GM12872 (cell line): Measurements from ENCODE around the gene AZU1.

Experiments
- CTCF ChIP-seq: IDR thresholded peaks from 3 replicates; pipeline ENCODE4 v1.5.1; 2011; ENCODE audit warnings: low read depth, mild to moderate bottlenecking, low read length, moderate library complexity; ENCODE audit not compliant: insufficient read depth

Gene AZU1

GRCh38 chr19:799076-799881, 28.4 kb upstream of the AZU1 start:
- TF ChIP-seq CTCF, result 0 out of 3 replicates have a peak, but pooled peaks have one; percentile 4

- no peak for TF ChIP-seq CTCF
Measured at GRCh38 chr19:800360-801029, 27.1 kb upstream of the AZU1 start.

GRCh38 chr19:801030-801860, 26.4 kb upstream of the AZU1 start:
- no peak for TF ChIP-seq CTCF

GRCh38 chr19:801861-802497, 25.7 kb upstream of the AZU1 start:
- TF ChIP-seq CTCF, result no peak

GRCh38 chr19:802498-803098, 25.0 kb upstream of the AZU1 start:
- TF ChIP-seq CTCF, result no peak

GRCh38 chr19:803099-803561, 24.5 kb upstream of the AZU1 start:
- TF ChIP-seq CTCF, result no peak
